ENCODE data around the gene MSANTD2.

DNA sequence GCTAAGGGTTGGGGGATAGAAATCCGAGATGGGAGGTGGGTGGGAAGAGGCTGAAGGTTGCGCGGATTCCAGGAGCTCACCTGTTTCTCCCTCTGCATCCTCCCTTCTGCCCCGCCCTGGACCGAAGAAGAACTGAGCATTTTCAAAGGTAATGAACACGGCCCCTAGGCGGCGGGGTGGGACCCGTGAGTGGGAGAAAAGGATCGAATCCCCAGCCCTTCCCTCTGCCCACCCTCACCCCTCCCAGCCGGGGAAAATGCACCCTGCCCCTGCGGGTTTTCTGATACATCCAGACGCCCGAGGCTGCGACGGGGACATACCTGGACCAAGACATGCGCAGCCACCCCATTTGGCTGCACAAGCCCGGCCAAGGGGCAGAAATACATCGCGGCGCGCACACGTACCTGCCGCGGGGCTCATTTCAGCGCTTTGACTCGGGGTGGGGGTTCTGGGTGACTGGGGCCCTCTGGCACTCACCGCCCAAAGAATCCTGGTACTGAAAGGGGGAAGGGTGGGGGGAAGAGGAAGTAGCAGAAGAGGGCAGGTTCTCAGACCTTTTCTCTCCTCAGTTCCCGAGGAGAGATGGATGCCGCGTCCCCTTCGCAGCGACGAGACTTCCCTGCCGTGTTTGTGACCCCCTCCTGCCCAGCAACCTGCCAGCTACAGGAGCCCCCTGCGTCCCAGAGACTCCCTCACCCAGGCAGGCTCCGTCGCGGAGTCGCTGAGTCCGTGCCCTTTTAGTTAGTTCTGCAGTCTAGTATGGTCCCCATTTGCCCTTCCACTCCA is 54.2 kb downstream of the MSANTD2 start:
- TF ChIP-seq RXRA (IDR thresholded peaks at IDR 0.05) (no peak), HNF4G (IDR thresholded peaks at IDR 0.05) (no peak), JUND (IDR thresholded peaks at IDR 0.05) (no peak), SP1 (IDR thresholded peaks at IDR 0.05) (no peak), REST (IDR thresholded peaks at IDR 0.05) (no peak), GABPA (IDR thresholded peaks at IDR 0.05 in 1 of 2, conservative IDR thresholded peaks at IDR 0.05 in 1 of 2) (no peak), YY1 (IDR thresholded peaks at IDR 0.05) (no peak), TAF1 (conservative IDR thresholded peaks at IDR 0.05) (no peak)
- TF ChIP-seq, protein P1, sequence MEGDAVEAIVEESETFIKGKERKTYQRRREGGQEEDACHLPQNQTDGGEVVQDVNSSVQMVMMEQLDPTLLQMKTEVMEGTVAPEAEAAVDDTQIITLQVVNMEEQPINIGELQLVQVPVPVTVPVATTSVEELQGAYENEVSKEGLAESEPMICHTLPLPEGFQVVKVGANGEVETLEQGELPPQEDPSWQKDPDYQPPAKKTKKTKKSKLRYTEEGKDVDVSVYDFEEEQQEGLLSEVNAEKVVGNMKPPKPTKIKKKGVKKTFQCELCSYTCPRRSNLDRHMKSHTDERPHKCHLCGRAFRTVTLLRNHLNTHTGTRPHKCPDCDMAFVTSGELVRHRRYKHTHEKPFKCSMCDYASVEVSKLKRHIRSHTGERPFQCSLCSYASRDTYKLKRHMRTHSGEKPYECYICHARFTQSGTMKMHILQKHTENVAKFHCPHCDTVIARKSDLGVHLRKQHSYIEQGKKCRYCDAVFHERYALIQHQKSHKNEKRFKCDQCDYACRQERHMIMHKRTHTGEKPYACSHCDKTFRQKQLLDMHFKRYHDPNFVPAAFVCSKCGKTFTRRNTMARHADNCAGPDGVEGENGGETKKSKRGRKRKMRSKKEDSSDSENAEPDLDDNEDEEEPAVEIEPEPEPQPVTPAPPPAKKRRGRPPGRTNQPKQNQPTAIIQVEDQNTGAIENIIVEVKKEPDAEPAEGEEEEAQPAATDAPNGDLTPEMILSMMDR (IDR thresholded peaks at IDR 0.05; ENCODE audit: low read depth, low read length, missing input control), result no peak
- TF ChIP-seq, protein P2, sequence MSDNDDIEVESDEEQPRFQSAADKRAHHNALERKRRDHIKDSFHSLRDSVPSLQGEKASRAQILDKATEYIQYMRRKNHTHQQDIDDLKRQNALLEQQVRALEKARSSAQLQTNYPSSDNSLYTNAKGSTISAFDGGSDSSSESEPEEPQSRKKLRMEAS (IDR thresholded peaks at IDR 0.05), result no peak

Data from liver (tissue), 3 donors.